ENCODE results near the gene RNF157. TPM values are rescaled to one million over a fixed set of nuclear protein-coding genes. Genes with fewer than 3 reads are reported as not detected.

The RNF157 gene
- total RNA-seq, 4 donors from 2014 or later = 50.5 to 142 (median 85.3) TPM

DNA sequence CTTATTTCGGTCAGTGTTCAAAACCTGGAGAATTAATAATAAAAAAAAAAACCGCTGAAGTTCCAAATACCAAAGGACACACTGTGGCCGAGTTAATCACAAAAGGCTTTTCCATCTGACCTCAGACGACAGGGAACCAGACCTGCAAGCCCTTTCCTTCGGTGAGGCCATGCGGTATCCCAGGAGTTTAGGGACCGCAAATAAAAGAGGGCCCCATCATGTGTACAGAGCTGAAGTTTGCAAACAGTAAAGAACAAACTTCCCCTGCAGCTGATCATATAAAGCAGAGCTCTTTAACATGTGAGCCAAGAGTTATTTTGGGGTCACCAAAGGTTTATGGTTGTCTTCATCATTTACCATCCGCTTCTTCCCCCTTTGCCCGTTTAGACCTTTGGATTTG lies 66.3 kb downstream of the RNF157 start:
- peaks cover 0 to 10% of the 10 kb centered on the region in 2 donors for H3K36me3 ChIP-seq
- no peak for TF ChIP-seq POLR2A (IDR thresholded peaks at IDR 0.05)
- TF ChIP-seq CTCF (IDR thresholded peaks at IDR 0.05 in 4 of 5, conservative IDR thresholded peaks at IDR 0.05 in 1 of 5) = no peak
- no peaks in the 10 kb centered on the region for H3K27me3 ChIP-seq
- H3K4me1 ChIP-seq = peaks cover 0 to 5% of the 10 kb centered on the region in 2 donors
- intact Hi-C loops (cut with DNase I; ENCODE audit: low total_unique reads) (no loop called here), in situ Hi-C loops (cut with MboI; ENCODE audit: low sequenced_read_pairs in 4 of 4) (no loop called here)
- ATAC-seq (no peak), DNase-seq (no peak)
- H3K9me3 ChIP-seq = no peaks in the 10 kb centered on the region
- H3K4me3 ChIP-seq = no peak overlapping the region
- no peak overlapping the region for H3K27ac ChIP-seq

- ATAC-seq = no peak
- H3K27ac ChIP-seq = no peak overlapping the region
These were observed 66.8 kb downstream of the RNF157 start for GRCh38 chr17:76173474-76173873.

GRCh38 chr17:76171706-76172105 lies 68.6 kb downstream of the RNF157 start:
- Histone ChIP-seq H3K27ac (no peak overlapping the region), H3K36me3 (peaks cover 0 to 10% of the 10 kb centered on the region in 2 donors), H3K4me3 (no peak overlapping the region), H3K9me3 (no peaks in the 10 kb centered on the region), H3K4me1 (no peaks in the 10 kb centered on the region), H3K27me3 (no peaks in the 10 kb centered on the region)
- ATAC-seq (no peak), DNase-seq (no peak)
- intact Hi-C loops (cut with DNase I; ENCODE audit: low total_unique reads) (no loop called here), in situ Hi-C loops (cut with MboI; ENCODE audit: low sequenced_read_pairs in 4 of 4) (no loop called here)
- TF ChIP-seq CTCF (IDR thresholded peaks at IDR 0.05 in 4 of 5, conservative IDR thresholded peaks at IDR 0.05 in 1 of 5) (no peak), POLR2A (IDR thresholded peaks at IDR 0.05) (no peak)

More at GRCh38 chr17:76173474-76173873, 66.8 kb downstream of the RNF157 start:
- Histone ChIP-seq H3K4me3 (no peak overlapping the region), H3K36me3 (peaks cover 0 to 10% of the 10 kb centered on the region in 2 donors), H3K4me1 (peaks cover 0 to 5% of the 10 kb centered on the region in 2 donors), H3K27me3 (no peaks in the 10 kb centered on the region), H3K9me3 (no peaks in the 10 kb centered on the region)
- in situ Hi-C loops (cut with MboI; ENCODE audit: low sequenced_read_pairs in 4 of 4) = no loop called here
- DNase-seq = no peak
- no peak for TF ChIP-seq CTCF (IDR thresholded peaks at IDR 0.05 in 4 of 5, conservative IDR thresholded peaks at IDR 0.05 in 1 of 5)
- TF ChIP-seq POLR2A (IDR thresholded peaks at IDR 0.05) = no peak
- intact Hi-C loops (cut with DNase I; ENCODE audit: low total_unique reads) = no loop called here

GRCh38 chr17:76170114-76170513 lies 70.2 kb downstream of the RNF157 start:
- DNase-seq (no peak), ATAC-seq (no peak)
- intact Hi-C loops (cut with DNase I; ENCODE audit: low total_unique reads) = no loop called here
- H3K4me1 ChIP-seq = no peaks in the 10 kb centered on the region
- H3K4me3 ChIP-seq = no peak overlapping the region
- no peak overlapping the region for H3K27ac ChIP-seq
- in situ Hi-C loops (cut with MboI; ENCODE audit: low sequenced_read_pairs in 4 of 4) = no loop called here
- H3K9me3 ChIP-seq = no peaks in the 10 kb centered on the region
- TF ChIP-seq POLR2A (IDR thresholded peaks at IDR 0.05) (no peak), CTCF (IDR thresholded peaks at IDR 0.05 in 4 of 5, conservative IDR thresholded peaks at IDR 0.05 in 1 of 5) (no peak)
- H3K27me3 ChIP-seq = no peaks in the 10 kb centered on the region
- H3K36me3 ChIP-seq = peaks cover 0 to 17% of the 10 kb centered on the region in 2 donors

DNA sequence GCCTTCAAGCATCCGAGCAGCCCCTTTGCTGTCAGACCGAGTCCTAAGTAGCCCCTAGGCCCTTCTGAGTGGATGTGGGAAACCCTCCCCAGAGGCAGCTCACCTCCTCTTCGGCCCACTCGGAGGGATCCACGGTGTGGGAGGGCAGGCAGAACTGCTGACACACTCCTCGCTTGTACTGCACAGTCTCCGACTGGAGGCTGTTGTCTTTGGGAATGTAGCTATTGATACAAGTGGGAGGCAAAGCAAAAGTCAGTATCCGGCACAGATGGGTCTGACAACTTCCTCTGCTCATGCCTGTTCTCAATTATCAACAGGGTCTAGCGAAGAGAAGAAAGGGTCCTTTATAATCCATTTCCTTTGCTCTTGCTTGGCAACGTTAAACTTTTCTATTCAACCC lies 73.4 kb downstream of the RNF157 start:
- H3K9me3 ChIP-seq = no peaks in the 10 kb centered on the region
- in situ Hi-C loops (cut with MboI; ENCODE audit: low sequenced_read_pairs in 4 of 4) = no loop called here
- DNase-seq (no peak), ATAC-seq (no peak)
- intact Hi-C loops (cut with DNase I; ENCODE audit: low total_unique reads) = no loop called here
- no peak overlapping the region for H3K4me3 ChIP-seq
- H3K27ac ChIP-seq = no peak overlapping the region
- H3K4me1 ChIP-seq = no peaks in the 10 kb centered on the region
- peaks cover 0 to 19% of the 10 kb centered on the region in 2 donors for H3K36me3 ChIP-seq
- no peaks in the 10 kb centered on the region for H3K27me3 ChIP-seq
- TF ChIP-seq CTCF (IDR thresholded peaks at IDR 0.05 in 4 of 5, conservative IDR thresholded peaks at IDR 0.05 in 1 of 5) (no peak), POLR2A (IDR thresholded peaks at IDR 0.05) (no peak)

All from gastrocnemius medialis (tissue), 4 donors.